GM19238 (cell line): ENCODE results near the gene GOLGA8B.
A peak's percentile ranks its signal among the peaks of the same experiment; 100 is the strongest.
"Not testable (repeated sequence)": the region's sequence is repeated elsewhere in the genome, so short reads cannot be mapped to it uniquely, and the experiment has no call there.

Experiments used
- DNase-seq: peaks from one replicate; pipeline ENCODE4 v3.0.0; 2011; ENCODE audit warnings: low spot score; ENCODE audit not compliant: insufficient read length

The GOLGA8B gene

DNA sequence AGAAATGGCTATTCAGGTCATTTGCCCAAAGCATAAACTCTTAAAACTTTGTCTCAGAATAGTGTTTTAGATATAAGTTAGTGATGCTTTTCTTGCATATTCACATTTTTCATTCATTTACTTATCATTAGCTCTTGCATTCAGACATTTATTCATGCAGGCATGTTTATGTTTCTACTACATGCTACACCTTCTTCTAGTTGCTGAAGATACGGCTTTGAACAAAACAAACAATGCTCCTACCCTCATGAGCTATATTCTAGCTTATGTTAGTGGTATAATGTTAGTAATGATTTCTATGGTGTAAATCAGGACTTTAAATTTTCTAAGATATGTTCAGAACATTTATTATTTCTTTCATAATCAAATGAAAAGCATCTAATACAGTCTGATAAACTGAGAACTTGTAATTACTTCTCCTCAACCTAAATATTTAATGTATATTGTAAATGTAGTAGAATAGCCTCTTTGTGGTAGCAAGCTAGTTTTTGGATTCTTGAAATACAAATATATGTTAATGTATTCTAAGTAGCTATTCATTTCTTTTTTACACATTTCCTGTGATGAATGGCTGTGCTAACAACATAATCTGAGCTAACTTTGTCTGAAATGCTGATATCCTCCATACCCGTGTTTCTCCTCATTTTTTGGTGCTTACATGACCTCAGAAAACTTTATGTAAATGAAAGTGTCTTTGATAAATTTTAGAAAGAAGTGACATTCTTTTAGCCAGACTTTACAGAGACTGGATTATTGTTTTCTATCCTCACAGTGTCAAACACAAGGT is 15.5 kb upstream of the GOLGA8B start:
- no peak for DNase-seq

DNA sequence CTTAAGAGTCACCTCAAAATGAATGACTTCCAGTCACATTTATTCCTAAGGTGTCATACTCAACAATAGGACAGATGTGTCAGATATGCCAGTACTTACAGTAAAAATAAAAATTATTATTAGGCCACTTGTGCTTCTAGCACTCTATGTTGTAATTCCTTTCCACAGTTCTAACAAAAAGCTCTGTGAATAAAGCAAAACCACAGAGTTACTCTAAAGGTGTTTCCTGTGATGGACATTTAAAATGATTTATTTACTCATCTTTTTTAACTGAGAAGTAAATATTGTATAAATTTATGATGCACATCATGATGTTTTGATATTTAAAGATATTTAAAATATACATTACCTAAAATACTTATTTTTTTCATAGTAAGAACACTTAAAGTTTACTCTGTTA is 13.9 kb upstream of the GOLGA8B start:
- no peak for DNase-seq

DNA sequence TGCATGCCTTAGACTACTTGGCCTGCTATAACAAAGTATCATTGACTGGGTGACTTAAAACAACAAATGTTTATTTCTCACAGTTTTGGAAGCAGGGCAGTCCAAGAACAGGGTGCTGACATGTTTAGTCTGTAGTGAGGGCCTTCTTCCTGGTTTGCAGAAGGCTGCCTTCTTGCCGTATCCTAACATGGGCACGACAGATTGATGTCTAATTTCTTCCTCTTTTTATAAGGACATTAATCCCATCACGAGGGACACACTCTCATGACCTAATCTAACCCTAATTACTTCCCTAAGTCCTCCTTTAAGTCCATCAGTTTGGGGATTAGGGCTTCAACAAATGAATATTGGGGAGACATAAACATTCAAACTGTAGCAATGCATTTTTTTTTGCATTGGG is 10.9 kb upstream of the GOLGA8B start:
- no peak for DNase-seq

DNA sequence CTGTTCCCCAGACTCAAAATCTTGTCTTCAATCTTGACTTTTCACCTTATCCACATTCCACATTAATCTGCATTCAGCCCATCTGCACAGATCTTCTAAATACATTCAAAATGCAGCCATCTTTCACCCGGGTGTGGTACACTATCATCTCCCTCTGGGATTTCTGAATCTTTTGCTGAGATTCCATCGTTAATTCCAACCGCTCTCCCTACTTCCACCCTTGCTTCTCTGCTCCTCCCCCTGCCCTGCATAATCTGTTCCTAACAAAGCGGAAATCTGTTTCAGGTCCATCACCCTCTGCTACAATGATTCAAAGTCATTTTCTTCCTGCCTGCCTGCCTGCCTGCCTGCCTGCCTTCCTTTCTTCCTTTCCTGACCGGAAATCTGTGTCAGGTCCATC is 7.9 kb upstream of the GOLGA8B start:
- DNase-seq, result no peak

- peak; percentile 24 for DNase-seq
Measured at GRCh38 chr15:34588046-34588674, 4.7 kb upstream of the GOLGA8B start.

DNA sequence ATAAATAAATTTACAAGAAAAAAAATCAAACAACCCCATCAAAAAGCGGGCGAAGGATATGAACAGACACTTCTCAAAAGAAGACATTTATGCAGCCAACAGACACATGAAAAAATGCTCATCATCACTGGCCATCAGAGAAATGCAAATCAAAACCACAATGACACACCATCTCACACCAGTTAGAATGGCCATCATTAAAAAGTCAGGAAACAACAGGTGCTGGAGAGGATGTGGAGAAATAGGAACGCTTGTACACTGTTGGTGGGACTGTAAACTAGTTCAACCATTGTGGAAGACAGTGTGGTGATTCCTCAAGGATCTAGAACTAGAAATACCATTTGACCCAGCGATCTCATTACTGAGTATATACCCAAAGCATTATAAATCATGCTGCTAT is 2.5 kb upstream of the GOLGA8B start:
- DNase-seq, result not testable (repeated sequence)

GRCh38 chr15:34584996-34585395 is 1.5 kb upstream of the GOLGA8B start:
- DNase-seq, result no peak

DNA sequence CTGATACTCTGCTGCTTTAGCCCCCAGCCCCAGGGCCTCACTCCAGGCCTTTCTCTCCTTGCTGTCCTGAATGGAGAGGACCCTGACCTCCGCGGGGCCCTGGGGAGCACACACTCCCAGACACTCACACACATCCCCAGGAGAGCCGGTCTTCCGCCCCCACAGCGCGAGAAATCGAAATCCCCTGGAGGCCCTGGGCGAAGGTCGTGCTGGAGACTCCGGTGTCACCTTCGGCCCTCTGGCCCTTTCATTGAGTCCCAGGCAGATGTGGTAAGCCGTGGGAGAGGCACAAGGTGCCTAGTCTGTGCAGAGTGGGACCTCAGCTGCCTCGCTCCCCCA is 848 bp upstream of the GOLGA8B start:
- DNase-seq, result no peak

DNA sequence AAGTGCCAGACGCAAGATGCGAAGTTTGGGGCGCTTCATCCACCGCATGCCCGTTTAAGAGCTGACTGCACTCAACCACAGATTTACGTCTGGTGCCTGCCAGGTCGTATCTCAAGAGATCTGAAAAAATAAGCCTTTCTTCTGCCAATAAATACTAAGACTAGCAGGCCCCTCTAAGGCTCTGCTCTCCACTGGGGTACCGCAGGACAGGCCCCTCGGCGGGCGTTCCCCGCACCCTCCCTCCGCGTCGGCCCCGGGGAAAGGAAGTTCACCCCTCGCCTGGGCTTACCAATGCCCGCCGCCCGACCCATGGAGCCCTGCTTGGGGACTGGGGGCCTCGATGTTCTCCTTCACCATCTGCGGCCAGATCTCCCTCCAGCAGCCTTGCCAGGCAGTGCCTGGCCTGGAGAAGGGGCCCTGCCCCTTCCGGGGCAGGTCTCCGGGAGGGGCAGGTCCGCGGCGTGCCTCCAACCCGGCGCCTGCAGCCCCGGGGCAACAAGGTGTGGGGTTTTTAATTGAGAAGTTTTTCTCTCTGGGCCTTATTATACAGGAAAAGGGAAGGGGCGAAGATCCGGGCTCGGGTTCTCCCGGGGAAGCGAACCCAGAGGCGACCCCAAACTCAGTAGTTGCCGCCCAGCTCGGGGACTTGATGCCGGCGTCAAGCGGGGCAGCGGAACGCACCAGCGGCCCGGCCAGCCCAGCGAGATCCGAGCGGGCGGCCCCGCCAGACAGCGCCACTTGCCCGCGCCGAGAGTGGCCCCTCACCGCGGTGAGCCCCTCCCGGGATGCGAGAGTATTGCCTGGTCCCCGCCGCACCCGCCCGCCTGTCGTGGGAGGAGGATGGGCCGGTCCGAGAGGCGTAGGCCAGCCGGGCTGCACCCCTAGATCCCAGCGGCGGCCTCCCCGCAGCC is 735 bp downstream of the GOLGA8B start:
- peak; percentile 46 for DNase-seq

GRCh38 chr15:34581687-34582460 is 1.6 kb downstream of the GOLGA8B start:
- DNase-seq, result not testable (repeated sequence)

DNA sequence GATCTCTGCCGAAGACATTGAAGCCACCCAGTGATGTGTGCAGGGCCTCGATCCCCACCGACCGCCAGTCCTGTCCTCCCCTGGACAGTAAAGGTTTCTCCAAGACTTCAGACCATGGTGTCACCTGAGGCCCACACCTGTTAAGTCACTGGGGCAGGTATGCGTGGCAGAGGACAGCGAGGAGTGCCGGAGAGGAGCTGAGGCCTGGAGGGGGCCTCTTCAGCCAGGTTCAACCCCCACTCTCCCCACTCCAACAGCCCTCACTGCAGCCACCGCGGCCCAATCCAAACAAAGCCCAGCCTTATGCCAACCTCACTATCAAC is 2.4 kb downstream of the GOLGA8B start:
- DNase-seq, result no peak

- not testable (repeated sequence) for DNase-seq
Measured at GRCh38 chr15:34580251-34581042, 3.0 kb downstream of the GOLGA8B start.

DNA sequence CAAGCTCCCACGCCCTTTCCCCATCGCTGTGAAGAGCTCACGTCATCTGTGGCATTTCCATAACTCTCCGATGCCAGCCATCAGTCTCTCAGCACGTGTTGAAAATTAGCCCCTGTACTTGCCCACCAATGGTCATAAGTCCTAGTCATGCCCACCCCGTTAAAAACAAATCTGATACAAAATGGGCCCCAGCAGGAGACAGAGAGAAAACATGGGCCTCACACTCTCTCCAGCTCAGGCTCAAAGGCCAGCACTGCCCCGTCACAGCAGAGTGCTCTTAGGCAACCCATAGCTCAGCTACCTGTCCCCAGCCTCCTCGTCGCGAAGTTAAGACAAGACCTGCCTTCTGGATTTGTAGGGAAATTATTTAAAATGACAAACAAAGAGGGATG is 5.2 kb downstream of the GOLGA8B start:
- DNase-seq, result no peak

DNA sequence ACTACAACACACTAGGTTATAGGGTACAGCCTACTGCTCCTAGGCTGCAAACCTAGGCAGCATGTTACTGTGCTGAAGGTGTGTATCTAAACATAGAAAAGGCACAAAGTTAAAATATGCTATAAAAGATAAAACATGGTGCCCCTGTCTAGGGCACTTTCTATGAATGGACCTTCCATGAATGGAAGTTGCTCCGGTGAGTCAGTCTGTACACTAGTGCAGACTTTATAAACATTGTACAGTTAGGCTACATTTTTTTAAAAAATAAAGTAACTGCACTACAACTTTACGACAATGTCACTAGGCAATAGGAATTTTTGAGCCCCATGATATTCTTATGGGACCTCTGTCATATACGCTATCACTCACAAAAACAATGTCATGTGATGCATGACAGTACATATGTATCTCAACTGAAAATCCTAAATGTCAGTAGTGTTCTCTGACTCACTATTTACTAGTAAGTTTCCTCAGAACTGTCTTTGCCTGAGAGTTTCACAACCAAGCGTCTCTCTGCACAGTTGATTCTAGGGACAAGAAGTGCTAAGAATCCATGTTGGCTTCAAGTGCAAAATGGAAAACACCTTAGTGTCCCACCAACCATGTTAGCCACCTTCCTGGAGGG is 5.7 kb downstream of the GOLGA8B start:
- DNase-seq, result not testable (repeated sequence)

GRCh38 chr15:34575035-34575434 is 8.4 kb downstream of the GOLGA8B start:
- DNase-seq, result not testable (repeated sequence)

DNA sequence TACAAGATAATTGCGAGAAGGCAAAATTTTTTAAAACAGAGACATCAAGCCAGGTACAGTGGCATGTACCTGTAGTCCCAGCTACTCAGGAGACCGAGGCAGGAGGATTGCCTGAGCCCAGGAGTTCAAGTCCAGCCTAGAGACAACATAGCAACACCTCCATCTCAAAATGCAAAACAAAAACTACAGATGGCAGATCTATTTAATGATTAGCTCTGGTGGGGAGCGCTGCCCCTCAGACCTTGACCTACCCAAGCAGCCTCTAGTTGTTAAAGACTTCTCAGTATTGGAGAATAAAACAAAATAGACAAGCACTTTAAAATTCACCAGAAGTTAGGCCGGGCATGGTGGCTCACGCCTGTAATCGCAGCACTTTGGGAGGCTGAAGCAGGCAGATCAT is 10.5 kb downstream of the GOLGA8B start:
- not testable (repeated sequence) for DNase-seq

DNA sequence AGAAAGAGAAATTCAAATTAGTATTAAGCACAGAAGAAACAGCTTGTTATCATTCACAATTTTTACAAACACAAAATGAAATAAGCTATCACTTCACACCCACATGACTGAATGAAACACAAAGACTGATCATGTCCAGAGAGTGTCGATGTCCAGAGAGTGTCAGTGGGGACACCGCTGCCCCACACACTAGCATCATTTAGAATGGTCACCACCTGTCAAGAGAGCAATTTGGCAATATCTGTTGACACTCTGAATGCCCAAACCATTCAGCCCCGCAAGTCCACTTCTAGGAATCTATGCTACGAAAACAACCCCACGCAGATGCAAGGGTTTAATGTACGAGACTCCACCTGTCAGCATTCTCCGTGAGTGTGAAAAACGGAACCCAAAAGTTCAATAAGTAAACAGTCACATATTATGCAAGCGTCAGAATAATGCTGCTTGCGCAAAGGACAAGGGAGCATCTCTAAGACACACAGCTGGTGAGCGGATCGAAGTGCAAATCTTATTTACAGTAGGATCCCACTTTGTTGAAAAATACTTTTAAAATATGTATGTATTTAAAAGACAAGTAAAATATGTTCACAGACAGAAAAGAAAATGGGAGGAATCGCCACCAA is 11.3 kb downstream of the GOLGA8B start:
- DNase-seq, result not testable (repeated sequence)

DNA sequence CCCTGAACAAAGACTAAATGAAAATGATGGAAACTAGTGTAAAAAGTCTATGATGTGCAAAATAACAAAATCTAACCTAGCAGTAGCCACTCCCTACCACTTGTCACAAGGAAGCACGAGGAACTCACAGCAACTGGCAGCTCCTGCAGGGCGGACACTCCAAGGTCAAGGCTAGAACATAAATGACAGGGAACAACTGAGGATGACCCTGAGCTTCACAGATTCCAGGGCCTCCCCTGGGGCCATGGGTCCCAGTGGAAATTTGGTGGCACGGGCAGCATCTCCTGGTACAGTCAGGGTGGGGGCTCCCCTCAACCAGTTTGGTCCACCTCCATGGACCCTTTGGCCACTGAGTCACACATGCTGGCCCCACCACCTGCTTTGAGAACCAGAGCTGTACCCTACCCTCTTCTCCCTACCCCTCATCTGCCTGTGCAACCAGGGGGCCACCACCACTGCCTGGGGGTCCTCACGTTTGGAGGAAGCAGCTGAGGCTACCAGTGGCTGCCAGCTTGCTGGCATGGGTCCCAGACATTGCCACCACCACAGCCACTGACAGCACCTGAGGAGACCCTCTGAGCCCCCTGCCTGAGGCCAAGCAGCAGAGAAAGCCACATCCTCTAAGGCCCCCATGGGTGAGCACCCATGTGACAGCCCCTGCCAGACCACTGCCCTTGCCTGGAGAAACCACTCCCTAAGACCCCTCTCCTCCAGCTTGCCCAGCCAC is 13.6 kb downstream of the GOLGA8B start:
- DNase-seq, result not testable (repeated sequence)

DNA sequence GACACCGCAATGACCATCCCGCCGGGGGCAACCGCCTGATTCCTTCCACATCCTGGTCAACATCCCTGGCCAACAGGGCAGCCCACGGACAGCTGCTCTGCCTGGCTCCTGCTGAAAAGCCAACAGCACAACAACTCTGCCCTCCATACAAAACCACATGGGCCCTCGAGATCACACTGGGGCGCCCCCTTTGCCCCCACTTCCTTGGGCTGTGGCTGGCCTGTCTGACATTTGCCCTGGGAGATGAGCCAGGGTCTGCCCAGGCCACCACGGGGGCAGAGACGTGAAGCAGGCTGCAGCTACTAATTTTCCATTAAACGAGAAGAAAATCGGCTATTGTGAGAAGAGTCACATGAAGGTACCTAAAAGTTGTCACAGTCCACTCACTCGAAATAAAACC is 16.3 kb downstream of the GOLGA8B start:
- DNase-seq, result not testable (repeated sequence)
